Measurements from ENCODE around the gene NDUFAF7.

Gene NDUFAF7

GRCh38 chr2:37232131-37232933 is 874 bp downstream of the NDUFAF7 start:
- TF ChIP-seq CTCF (IDR thresholded peaks at IDR 0.05; ENCODE audit: low read depth, low read length): no peak
- DNase-seq (ENCODE audit: low read depth in 2 of 2): peak in 1 of 2 donors; percentile 11
- H3K4me3 ChIP-seq (replicated peaks in 1 of 2; ENCODE audit: low read depth in 2 of 2, low read length in 2 of 2): peak overlapping the region; percentile 92 to 98

- no peak overlapping the region for H3K4me3 ChIP-seq (replicated peaks in 1 of 2; ENCODE audit: low read depth in 2 of 2, low read length in 2 of 2)
- no peak for DNase-seq (ENCODE audit: low read depth in 2 of 2)
- TF ChIP-seq CTCF (IDR thresholded peaks at IDR 0.05; ENCODE audit: low read depth, low read length): no peak
Measured at GRCh38 chr2:37243435-37243834, 12.0 kb downstream of the NDUFAF7 start.

GRCh38 chr2:37244017-37244416 is 12.6 kb downstream of the NDUFAF7 start:
- no peak for TF ChIP-seq CTCF (IDR thresholded peaks at IDR 0.05; ENCODE audit: low read depth, low read length)
- no peak overlapping the region for H3K4me3 ChIP-seq (replicated peaks in 1 of 2; ENCODE audit: low read depth in 2 of 2, low read length in 2 of 2)
- DNase-seq (ENCODE audit: low read depth in 2 of 2): peak in 1 of 2 donors; percentile 25

GRCh38 chr2:37244755-37245154 is 13.3 kb downstream of the NDUFAF7 start:
- no peak overlapping the region for H3K4me3 ChIP-seq (replicated peaks in 1 of 2; ENCODE audit: low read depth in 2 of 2, low read length in 2 of 2)
- TF ChIP-seq CTCF (IDR thresholded peaks at IDR 0.05; ENCODE audit: low read depth, low read length): no peak
- no peak for DNase-seq (ENCODE audit: low read depth in 2 of 2)

- TF ChIP-seq CTCF (IDR thresholded peaks at IDR 0.05; ENCODE audit: low read depth, low read length): no peak
- no peak for DNase-seq (ENCODE audit: low read depth in 2 of 2)
- H3K4me3 ChIP-seq (replicated peaks in 1 of 2; ENCODE audit: low read depth in 2 of 2, low read length in 2 of 2): no peak overlapping the region
Measured at GRCh38 chr2:37246205-37246604, 14.7 kb downstream of the NDUFAF7 start.

- no peak for DNase-seq (ENCODE audit: low read depth in 2 of 2)
- H3K4me3 ChIP-seq (replicated peaks in 1 of 2; ENCODE audit: low read depth in 2 of 2, low read length in 2 of 2): no peak overlapping the region
- no peak for TF ChIP-seq CTCF (IDR thresholded peaks at IDR 0.05; ENCODE audit: low read depth, low read length)
Measured at GRCh38 chr2:37250869-37251740, 19.6 kb downstream of the NDUFAF7 start.
